ENCODE measurements around the gene LRMDA. TPM values are rescaled to one million over a fixed set of nuclear protein-coding genes. Genes with fewer than 3 reads are reported as not detected.

The LRMDA gene
- 1.2 and 3.6 TPM in 2 replicates for total RNA-seq (2014; rRNA removed)
- Bru-seq, nascent RNA: percentile 62 among the genes with signal in this experiment
- percentile 71 among the genes with signal in this experiment for BruChase-seq, experiment 1, labeled RNA remaining after a 6-hour chase
- percentile 87 among the genes with signal in this experiment for BruChase-seq, experiment 2, labeled RNA remaining after a 2-hour chase
- long read RNA-seq, partial matches to known transcripts: 0 of 19 reads
- long read RNA-seq, other reads (novel, unspliced or antisense): 19 of 19 reads

DNA sequence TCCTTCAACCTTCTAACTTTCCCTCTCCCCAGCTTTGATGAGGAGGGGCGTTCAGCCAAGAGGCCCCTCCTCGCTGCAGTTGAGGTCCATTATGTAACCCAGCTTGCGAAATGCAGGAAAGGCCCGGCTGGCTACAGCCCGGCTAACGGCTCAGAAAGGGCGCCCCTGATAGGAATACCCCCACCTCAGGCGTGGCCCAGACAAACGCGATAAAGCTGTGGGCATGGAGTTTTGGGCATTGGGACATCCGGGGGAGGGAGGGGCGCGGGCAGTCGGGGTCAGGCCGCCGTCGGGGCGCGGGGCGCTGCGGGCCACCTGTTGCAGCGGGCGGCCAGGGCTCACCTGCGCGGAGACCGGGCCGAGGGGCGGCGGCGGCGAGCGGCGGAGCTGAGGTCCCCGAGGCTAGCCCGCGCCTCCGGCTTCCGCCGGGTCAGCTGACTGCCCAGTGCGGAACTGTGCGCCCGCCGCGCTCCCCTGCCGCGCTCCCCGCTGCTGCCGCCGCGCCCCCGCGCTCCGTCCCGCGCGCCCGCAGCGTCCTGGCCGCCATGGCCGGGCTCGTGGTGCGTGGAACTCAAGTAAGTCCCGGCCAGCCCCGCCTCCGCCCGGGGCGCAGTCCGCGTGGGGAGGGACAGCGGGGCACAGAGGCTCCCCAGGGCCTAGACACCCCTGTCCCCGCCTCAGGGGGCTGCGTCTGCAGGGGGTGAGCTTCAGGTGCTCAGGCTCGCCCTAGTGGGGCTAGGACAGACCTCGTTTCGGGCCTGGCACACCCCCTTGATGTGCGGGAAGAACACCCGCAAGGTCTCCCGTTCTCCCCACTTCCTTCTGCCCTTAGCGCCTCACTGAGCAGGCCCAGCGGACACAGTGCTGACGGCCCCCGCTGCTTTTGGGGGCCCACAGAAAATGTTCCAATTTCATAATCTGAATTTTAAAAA is at the start of gene LRMDA:
LRMDA (plus strand) TSS at position 445 of the 932 bp plus-strand sequence.
- intact Hi-C loops (cut with micrococcal nuclease): no loop called here
- peak within 1 kb of the TSS; percentile 36 for H3K9ac ChIP-seq (ENCODE audit: low read length)
- H3K79me2 ChIP-seq (ENCODE audit: low read length): no peaks in the 10 kb centered on the region
- H3F3A ChIP-seq (ENCODE audit: low read length, unreplicated experiment): no peaks in the 10 kb centered on the region
- peak within 1 kb of the TSS; percentile 63 for H3K4me3 ChIP-seq (ENCODE audit: low read length)
- peak within 1 kb of the TSS; percentile 77 for H2AFZ ChIP-seq (ENCODE audit: low read length)
- no peaks in the 10 kb centered on the region for H3K9me2 ChIP-seq (replicated peaks; ENCODE audit: low read length)
- DNase-seq: peak; percentile 41
- H4K20me1 ChIP-seq (ENCODE audit: low read length): no peaks in the 10 kb centered on the region
- CTCF ChIA-PET: no interaction called here
- ATAC-seq: peak; percentile 68
- peaks cover 5% of the 10 kb centered on the region; the same call in 1 of the 2 replicates for H3K4me1 ChIP-seq (ENCODE audit: insufficient read depth, low read length)
- peaks cover 36% of the 10 kb centered on the region for H3K27me3 ChIP-seq (ENCODE audit: low read length)
- H3K4me2 ChIP-seq (ENCODE audit: low read length): peak within 1 kb of the TSS; percentile 77
- no peak within 1 kb of the TSS for H3K27ac ChIP-seq (ENCODE audit: low read length)
- TF ChIP-seq EZH2phosphoT487 (IDR thresholded peaks at IDR 0.05; ENCODE audit: borderline replicate concordance, low read length): peak; percentile 54; the same call in 1 of the 2 replicates
- peak; percentile 71 for TF ChIP-seq EZH2 (IDR thresholded peaks at IDR 0.05; ENCODE audit: low read length, unreplicated experiment)
- no peak for TF ChIP-seq CTCF (conservative IDR thresholded peaks at IDR 0.05; ENCODE audit: low read depth, low read length)
- no peaks in the 10 kb centered on the region for H3K36me3 ChIP-seq (ENCODE audit: low read depth, low read length)
- H3K9me3 ChIP-seq (ENCODE audit: low read length): no peaks in the 10 kb centered on the region
- POLR2A ChIA-PET (ENCODE audit: unreplicated experiment): interaction anchor here (0.5 kb wide), 1 partner anchor 174 kb away, joined by 3 read pairs; no protein-coding TSS in a partner anchor
- BruUV-seq (replicated peaks): no TSS peak

GRCh38 chr10:75386128-75386527 is 45.3 kb upstream of the LRMDA start:
- Histone ChIP-seq H3K4me2 (ENCODE audit: low read length) (no peak overlapping the region), H3K9me2 (replicated peaks; ENCODE audit: low read length) (no peaks in the 10 kb centered on the region), H3K9me3 (ENCODE audit: low read length) (no peaks in the 10 kb centered on the region), H3K4me1 (ENCODE audit: insufficient read depth, low read length) (no peaks in the 10 kb centered on the region), H3K4me3 (ENCODE audit: low read length) (no peak overlapping the region), H3K79me2 (ENCODE audit: low read length) (no peaks in the 10 kb centered on the region), H3K27me3 (ENCODE audit: low read length) (peaks cover 2% of the 10 kb centered on the region; the same call in 1 of the 2 replicates), H4K20me1 (ENCODE audit: low read length) (no peaks in the 10 kb centered on the region), H3K36me3 (ENCODE audit: low read depth, low read length) (no peaks in the 10 kb centered on the region), H2AFZ (ENCODE audit: low read length) (no peak overlapping the region), H3F3A (ENCODE audit: low read length, unreplicated experiment) (no peaks in the 10 kb centered on the region), H3K27ac (ENCODE audit: low read length) (no peak overlapping the region), H3K9ac (ENCODE audit: low read length) (no peak overlapping the region)
- POLR2A ChIA-PET (ENCODE audit: unreplicated experiment): no interaction called here
- DNase-seq (no peak), ATAC-seq (no peak)
- intact Hi-C loops (cut with micrococcal nuclease): no loop called here
- TF ChIP-seq EZH2phosphoT487 (IDR thresholded peaks at IDR 0.05; ENCODE audit: borderline replicate concordance, low read length) (no peak), CTCF (conservative IDR thresholded peaks at IDR 0.05; ENCODE audit: low read depth, low read length) (no peak), EZH2 (IDR thresholded peaks at IDR 0.05; ENCODE audit: low read length, unreplicated experiment) (no peak)
- BruUV-seq (replicated peaks): no TSS peak
- CTCF ChIA-PET: no interaction called here
